Adrenal gland (tissue), 12 donors: ENCODE measurements around the gene SUPT6H. TPM values are rescaled to one million over a fixed set of nuclear protein-coding genes. Genes with fewer than 3 reads are reported as not detected.
A peak's percentile ranks its signal among the peaks of the same experiment; 100 is the strongest.

Source experiments
- DNase-seq, 7 donors: peaks; one replicate each; pipeline ENCODE4 v3.0.0-alpha.2; 2019 to 2020
- H3K27ac ChIP-seq, 5 donors: fragments of 200-600 bp; sonication (generic) in 4 of 5; 1 replicate in 3 of 5; 2 replicates in 2 of 5; pipeline versions ENCODE4 v1.5.1 to v1.8.0; 2016 to 2020; ENCODE audit warnings: mild to moderate bottlenecking in 1 of 5
- H3K27me3 ChIP-seq: fragments of 200-600 bp; 2 replicates; pipeline ENCODE4 v1.8.0; 2021
- H3K36me3 ChIP-seq, 2 donors: fragments of 200-600 bp; replicated peaks in 1 of 2; 1 replicate in 1 of 2; 2 replicates in 1 of 2; pipeline versions ENCODE4 v1.5.1 to v1.8.0; 2018 to 2022
- H3K4me1 ChIP-seq, 2 donors: fragments of 200-600 bp; replicated peaks in 1 of 2; 1 replicate in 1 of 2; 2 replicates in 1 of 2; pipeline versions ENCODE4 v1.5.1 to v1.8.0; 2018 to 2021
- H3K4me3 ChIP-seq, 4 donors: fragments of 200-600 bp; sonication (generic) in 3 of 4; one replicate each; pipeline ENCODE4 v1.5.1; 2016 to 2018
- H3K9me3 ChIP-seq, 3 donors: fragments of 200-600 bp; sonication (generic) in 1 of 3; replicated peaks in 1 of 3; 1 replicate in 2 of 3; 2 replicates in 1 of 3; pipeline versions ENCODE4 v1.5.1 to v1.8.0; 2016 to 2021
- CTCF ChIP-seq, 6 experiments: fragments of 450-650 bp in 4 of 6; fragments of 200-600 bp in 2 of 6; sonication (generic) in 1 of 6; IDR thresholded peaks; 1 replicate in 5 of 6; 2 replicates in 1 of 6; pipeline versions ENCODE4 v1.5.1 to v1.8.0; 2016 to 2021; ENCODE audit warnings: antibody characterized with exemption in 6 of 6, mild to moderate bottlenecking in 2 of 6, moderate library complexity in 1 of 6
- POLR2A ChIP-seq, 2 donors: fragments of 450-650 bp; IDR thresholded peaks; one replicate each; pipeline ENCODE4 v1.6.1; 2017; ENCODE audit warnings: antibody characterized with exemption in 2 of 2, mild to moderate bottlenecking in 2 of 2, moderate library complexity in 1 of 2
- WGBS, 4 donors: extraction: QIAGEN DNeasy Blood & Tissue Kit in 2 of 4; methylation state at CpG; one replicate each; pipeline versions ENCODE4 v1.1.5 to v1.1.7; 2013 to 2017; 5-methylcytosine and 5-hydroxymethylcytosine counted together
- intact Hi-C, 2 donors: fragments of 100-400 bp; cut with DNase I; formaldehyde crosslinking; loops; one replicate each; pipeline versions ENCODE4 v1.14.1 to v1.15.0; 2022 to 2023
- polyA plus RNA-seq, 3 donors: library from polyadenylated mRNA; stranded (reverse); fragments of 200-250 nt in 2 of 3; fragments of 350-450 nt in 1 of 3; fragmentation: Illumina TruSeq in 1 of 3; extraction: RNeasy Lipid Tissue Mini Kit (QIAGEN cat#74804) in 1 of 3; gene quantifications; one replicate each; pipeline ENCODE4 v1.2.3, GENCODE V29; 2013 to 2014
- total RNA-seq, 9 donors: library from RNA; depleted of rRNA in 4 of 9; stranded (reverse); fragments of >200 nt in 4 of 9; fragments of 120-200 nt in 1 of 9; fragmentation: NEBNext Ultra II Directional in 1 of 9; extraction: Animal tissue kit (Norgen Biotek cat#: 25700) in 1 of 9; gene quantifications; one replicate each; pipeline versions ENCODE4 v1.1.0 to v1.2.4, GENCODE V29; 2013 to 2023
- donor health status: healthy with polysubstance abuse.
- donor health status: Bipolar disorder and iron deficiency.
- donor health status: DM: yes; HTN: yes; CAD: no.
- donor health status: DM: no; HTN: no; CAD: no.
- donor health status: DM: no; HTN: no; CAD: no.
- donor health status: DM: yes; HTN: yes; CAD: no.

The SUPT6H gene
- total and polyA plus RNA-seq, 12 donors = 48.1 to 125 (median 71.4) TPM

- no peak for DNase-seq
- Histone ChIP-seq H3K4me1 (peaks cover 5 to 12% of the 10 kb centered on the region in 2 donors), H3K9me3 (no peaks in the 10 kb centered on the region), H3K36me3 (peaks cover 0 to 18% of the 10 kb centered on the region in 2 donors), H3K4me3 (no peak overlapping the region), H3K27me3 (no peaks in the 10 kb centered on the region), H3K27ac (no peak overlapping the region)
- TF ChIP-seq CTCF (IDR thresholded peaks at IDR 0.05) = no peak
- TF ChIP-seq POLR2A (IDR thresholded peaks at IDR 0.05) = no peak
- WGBS, 4 donors = 49 to 76% (median 60%) methylated on average over 2 to 6 of the region's 7 CpGs
- intact Hi-C loops = loop anchor here in 1 of 2 donors (10.0 kb wide), 1 partner anchor 52 kb away; no protein-coding TSS in a partner anchor
Observed at GRCh38 chr17:28706471-28707338, 44.7 kb downstream of the SUPT6H start.

- no peaks in the 10 kb centered on the region for H3K27me3 ChIP-seq
- H3K9me3 ChIP-seq = no peaks in the 10 kb centered on the region
- TF ChIP-seq POLR2A (IDR thresholded peaks at IDR 0.05) (no peak), CTCF (IDR thresholded peaks at IDR 0.05) (no peak)
- peaks cover 0 to 11% of the 10 kb centered on the region in 2 donors for H3K36me3 ChIP-seq
- H3K4me1 ChIP-seq = peaks cover 8 to 14% of the 10 kb centered on the region in 2 donors
- WGBS, 4 donors = 83 to 95% (median 92%) methylated on average over 2 of the region's 2 CpGs
- no peak overlapping the region for H3K27ac ChIP-seq
- intact Hi-C loops = loop anchor here in 1 of 2 donors (10.0 kb wide), 1 partner anchor 53 kb away; no protein-coding TSS in a partner anchor
- no peak overlapping the region for H3K4me3 ChIP-seq
- DNase-seq = no peak
Observed at GRCh38 chr17:28707339-28707720, 45.3 kb downstream of the SUPT6H start.

GRCh38 chr17:28710861-28711722, 49.1 kb downstream of the SUPT6H start:
- Histone ChIP-seq H3K9me3 (no peaks in the 10 kb centered on the region), H3K27ac (peak overlapping the region; percentile 73 to 94 (median 78)), H3K36me3 (peaks cover 0 to 20% of the 10 kb centered on the region in 2 donors), H3K4me1 (peaks cover 8 to 14% of the 10 kb centered on the region in 2 donors), H3K4me3 (peak overlapping the region in 2 of 4 donors; percentile 18 to 61), H3K27me3 (no peaks in the 10 kb centered on the region)
- peak in 1 of 6 experiments; percentile 2 for TF ChIP-seq CTCF (IDR thresholded peaks at IDR 0.05)
- TF ChIP-seq POLR2A (IDR thresholded peaks at IDR 0.05) = peak; percentile 57 to 64
- intact Hi-C loops = no loop called here
- DNase-seq = peak; percentile 85 to 93 (median 90)
- WGBS, 4 donors = 1% methylated on average over 48 to 74 of the region's 74 CpGs

GRCh38 chr17:28711723-28712031, 49.7 kb downstream of the SUPT6H start, which contains the start of gene PROCA1:
TSS of gene PROCA1 (minus strand) at chr17:28711888. CDS start at chr17:28711660, 228 bp downstream.
- H3K27me3 ChIP-seq = no peaks in the 10 kb centered on the region
- intact Hi-C loops = no loop called here
- peak within 1 kb of the TSS in 2 of 4 donors; percentile 18 to 61 for H3K4me3 ChIP-seq
- 3 to 9% (median 5%) methylated on average over 9 to 20 of the region's 20 CpGs for WGBS, 4 donors
- H3K4me1 ChIP-seq = peaks cover 12 to 19% of the 10 kb centered on the region in 2 donors
- H3K27ac ChIP-seq = peak within 1 kb of the TSS; percentile 73 to 94 (median 78)
- peaks cover 0 to 20% of the 10 kb centered on the region in 2 donors for H3K36me3 ChIP-seq
- no peaks in the 10 kb centered on the region for H3K9me3 ChIP-seq
- DNase-seq = no peak
- no peak for TF ChIP-seq POLR2A (IDR thresholded peaks at IDR 0.05)
- TF ChIP-seq CTCF (IDR thresholded peaks at IDR 0.05) = no peak
